Caco-2 (cell line): ENCODE data around the gene PID1. TPM values are rescaled to one million over a fixed set of nuclear protein-coding genes. Genes with fewer than 3 reads are reported as not detected.

Experiments used
- BruUV-seq: library from RNA; stranded (reverse); fragments of 400-500 nt; replicated peaks from 2 replicates; lab custom pipeline; 2021; lab: Mats Ljungman, UMichigan
- CTCF ChIA-PET: fragments of 300-600 bp; sonication (Branson Sonifier 250); formaldehyde crosslinking; loops from one replicate; lab custom pipeline; 2022; ENCODE audit warnings: antibody characterized with exemption; lab: Charles Lee
- POLR2A ChIA-PET: fragments of 300-600 bp; sonication (Branson Sonifier 250); formaldehyde crosslinking; loops from one replicate; lab custom pipeline; 2022; ENCODE audit warnings: antibody characterized with exemption; lab: Charles Lee
- DNase-seq, 2 experiments: peaks; one replicate each; pipeline versions ENCODE4 v3.0.0 to v3.0.0-alpha.2; 2020 to 2022
- H3K27me3 ChIP-seq: replicated peaks from 2 replicates; pipeline ENCODE4 v1.6.0; 2011; ENCODE audit warnings: low read length; ENCODE audit not compliant: control insufficient read depth, insufficient read depth
- H3K36me3 ChIP-seq: 2 replicates; pipeline ENCODE4 v1.5.1; 2011; ENCODE audit warnings: low read length; ENCODE audit not compliant: control insufficient read depth, insufficient read depth
- H3K4me1 ChIP-seq: fragments of 250-450 bp; sonication (Bioruptor Pico); 2 replicates; pipeline ENCODE4 v1.5.1; 2020; ENCODE audit warnings: mild to moderate bottlenecking
- H3K4me3 ChIP-seq: 2 replicates; pipeline ENCODE4 v1.5.1; 2011; ENCODE audit warnings: low read depth, mild to moderate bottlenecking, control low read depth, low read length
- H3K9me3 ChIP-seq: fragments of 250-450 bp; sonication (Bioruptor Pico); 2 replicates; pipeline ENCODE4 v1.5.1; 2020; ENCODE audit warnings: mild to moderate bottlenecking, moderate library complexity
- H3K27ac Mint-ChIP-seq: one replicate; pipeline ENCODE4 v1.8.0; 2022; ENCODE audit warnings: mixed read lengths; ENCODE audit not compliant: unreplicated experiment
- H3K27me3 Mint-ChIP-seq: one replicate; pipeline ENCODE4 v1.8.0; 2022; ENCODE audit warnings: mixed read lengths; ENCODE audit not compliant: insufficient read depth, unreplicated experiment
- H3K36me3 Mint-ChIP-seq: one replicate; pipeline ENCODE4 v1.8.0; 2022; ENCODE audit warnings: mild to moderate bottlenecking, mixed read lengths; ENCODE audit not compliant: insufficient read depth, unreplicated experiment
- H3K4me1 Mint-ChIP-seq: one replicate; pipeline ENCODE4 v1.8.0; 2022; ENCODE audit warnings: low read depth, mixed read lengths; ENCODE audit not compliant: unreplicated experiment
- H3K4me3 Mint-ChIP-seq: one replicate; pipeline ENCODE4 v1.8.0; 2022; ENCODE audit warnings: mild to moderate bottlenecking, moderate library complexity, mixed read lengths; ENCODE audit not compliant: unreplicated experiment
- H3K9me3 Mint-ChIP-seq: one replicate; pipeline ENCODE4 v1.8.0; 2022; ENCODE audit warnings: mixed read lengths; ENCODE audit not compliant: unreplicated experiment
- intact Hi-C: fragments of 100-400 bp; cut with micrococcal nuclease; formaldehyde crosslinking; loops from one replicate; pipeline ENCODE4 v1.10.0; 2022; ENCODE audit not compliant: unreplicated experiment
- total RNA-seq: library from RNA; stranded (reverse); gene quantifications from 2 replicates; pipeline ENCODE4 v1.2.3, GENCODE V29; 2022
- TF ChIP-seq, protein P1 (sequence below), 2 experiments: fragments of 200-600 bp in 1 of 2; IDR thresholded peaks; 1 replicate in 1 of 2; 2 replicates in 1 of 2; pipeline versions ENCODE4 v1.5.1 to v1.8.0; 2011 to 2022; ENCODE audit warnings: antibody characterized with exemption in 1 of 2, control low read depth in 1 of 2, inconsistent platforms in 1 of 2, low read depth in 1 of 2, low read length in 1 of 2, mild to moderate bottlenecking in 1 of 2, moderate library complexity in 1 of 2; ENCODE audit not compliant: insufficient read depth in 1 of 2, severe bottlenecking in 1 of 2, unreplicated experiment in 1 of 2

PID1 gene
- total RNA-seq, 1 experiment from 2014 or later: 9.8 TPM

DNA sequence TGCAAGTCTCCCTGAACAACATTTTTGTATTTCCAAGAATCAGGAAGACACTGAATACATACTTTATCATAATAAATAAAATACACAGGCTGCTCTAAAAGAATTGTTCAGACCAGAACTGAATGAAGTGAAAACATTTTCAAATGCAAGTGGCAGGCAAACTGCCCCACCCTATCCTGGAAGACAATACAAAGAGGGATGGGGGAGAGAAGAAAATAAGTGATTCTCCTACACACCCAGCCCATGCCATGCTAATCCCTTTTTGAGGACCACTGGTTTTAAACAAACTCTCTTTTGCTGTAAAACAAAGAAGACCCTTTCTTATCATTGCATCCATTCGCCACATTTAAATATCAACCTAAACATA is 95.6 kb downstream of the PID1 start:
- Mint-ChIP-seq H3K27ac (no peak overlapping the region), H3K4me1 (peaks cover 30% of the 10 kb centered on the region), H3K4me3 (no peak overlapping the region), H3K9me3 (peaks cover 9% of the 10 kb centered on the region), H3K36me3 (no peaks in the 10 kb centered on the region), H3K27me3 (no peaks in the 10 kb centered on the region)
- Histone ChIP-seq H3K27me3 (no peaks in the 10 kb centered on the region), H3K4me1 (peaks cover 18% of the 10 kb centered on the region; the same call in 1 of the 2 replicates), H3K4me3 (no peak overlapping the region), H3K9me3 (no peaks in the 10 kb centered on the region), H3K36me3 (no peaks in the 10 kb centered on the region)
- CTCF ChIA-PET: no interaction called here
- intact Hi-C loops: no loop called here
- BruUV-seq: no TSS peak
- TF ChIP-seq, protein P1, sequence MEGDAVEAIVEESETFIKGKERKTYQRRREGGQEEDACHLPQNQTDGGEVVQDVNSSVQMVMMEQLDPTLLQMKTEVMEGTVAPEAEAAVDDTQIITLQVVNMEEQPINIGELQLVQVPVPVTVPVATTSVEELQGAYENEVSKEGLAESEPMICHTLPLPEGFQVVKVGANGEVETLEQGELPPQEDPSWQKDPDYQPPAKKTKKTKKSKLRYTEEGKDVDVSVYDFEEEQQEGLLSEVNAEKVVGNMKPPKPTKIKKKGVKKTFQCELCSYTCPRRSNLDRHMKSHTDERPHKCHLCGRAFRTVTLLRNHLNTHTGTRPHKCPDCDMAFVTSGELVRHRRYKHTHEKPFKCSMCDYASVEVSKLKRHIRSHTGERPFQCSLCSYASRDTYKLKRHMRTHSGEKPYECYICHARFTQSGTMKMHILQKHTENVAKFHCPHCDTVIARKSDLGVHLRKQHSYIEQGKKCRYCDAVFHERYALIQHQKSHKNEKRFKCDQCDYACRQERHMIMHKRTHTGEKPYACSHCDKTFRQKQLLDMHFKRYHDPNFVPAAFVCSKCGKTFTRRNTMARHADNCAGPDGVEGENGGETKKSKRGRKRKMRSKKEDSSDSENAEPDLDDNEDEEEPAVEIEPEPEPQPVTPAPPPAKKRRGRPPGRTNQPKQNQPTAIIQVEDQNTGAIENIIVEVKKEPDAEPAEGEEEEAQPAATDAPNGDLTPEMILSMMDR (IDR thresholded peaks at IDR 0.05; ENCODE audit: insufficient read depth in 1 of 2, low read depth in 1 of 2, low read length in 1 of 2, severe bottlenecking in 1 of 2, unreplicated experiment in 1 of 2): no peak
- DNase-seq: no peak
- POLR2A ChIA-PET: no interaction called here

DNA sequence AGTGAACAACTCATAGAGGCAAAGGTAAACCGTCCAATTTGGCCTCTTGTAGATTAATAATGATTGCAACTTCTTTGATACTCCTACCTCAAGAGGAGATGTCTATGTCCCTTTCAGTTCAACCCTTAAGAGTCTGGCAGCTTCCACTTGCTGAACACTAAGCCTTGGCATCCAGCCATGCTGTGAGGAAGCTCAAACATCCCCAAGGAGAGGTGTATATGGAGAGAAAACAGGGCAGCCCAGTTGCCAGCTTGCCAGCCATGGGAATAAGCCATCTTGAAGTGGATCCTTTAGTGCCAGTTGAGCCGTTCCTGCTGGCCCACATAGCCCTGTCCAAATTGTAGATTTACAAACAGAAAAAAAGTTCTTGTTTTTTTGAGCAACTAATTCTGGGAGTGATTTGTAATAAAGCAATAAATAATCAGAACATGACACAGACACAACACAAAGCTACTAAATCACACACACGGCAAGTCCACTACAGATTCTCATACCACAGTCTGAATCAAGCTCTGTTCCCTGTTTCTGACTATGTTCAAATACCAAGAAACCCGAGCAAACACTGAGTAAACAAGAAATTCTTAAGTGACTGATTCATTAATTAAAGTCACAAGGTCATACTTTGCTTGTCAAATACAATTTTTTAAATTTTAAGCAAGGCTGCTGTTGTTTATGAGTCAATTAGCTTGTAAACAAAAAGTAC is 96.1 kb downstream of the PID1 start:
- Histone ChIP-seq H3K36me3 (no peaks in the 10 kb centered on the region), H3K27me3 (no peaks in the 10 kb centered on the region), H3K9me3 (no peaks in the 10 kb centered on the region), H3K4me3 (no peak overlapping the region), H3K4me1 (peaks cover 15% of the 10 kb centered on the region; the same call in 1 of the 2 replicates)
- Mint-ChIP-seq H3K4me1 (peaks cover 30% of the 10 kb centered on the region), H3K27ac (no peak overlapping the region), H3K9me3 (peaks cover 9% of the 10 kb centered on the region), H3K36me3 (no peaks in the 10 kb centered on the region), H3K27me3 (no peaks in the 10 kb centered on the region), H3K4me3 (no peak overlapping the region)
- BruUV-seq: no TSS peak
- ChIA-PET CTCF (no interaction called here), POLR2A (no interaction called here)
- intact Hi-C loops: no loop called here
- DNase-seq: no peak
- TF ChIP-seq, protein P1 (IDR thresholded peaks at IDR 0.05; ENCODE audit: insufficient read depth in 1 of 2, low read depth in 1 of 2, low read length in 1 of 2, severe bottlenecking in 1 of 2, unreplicated experiment in 1 of 2): no peak

DNA sequence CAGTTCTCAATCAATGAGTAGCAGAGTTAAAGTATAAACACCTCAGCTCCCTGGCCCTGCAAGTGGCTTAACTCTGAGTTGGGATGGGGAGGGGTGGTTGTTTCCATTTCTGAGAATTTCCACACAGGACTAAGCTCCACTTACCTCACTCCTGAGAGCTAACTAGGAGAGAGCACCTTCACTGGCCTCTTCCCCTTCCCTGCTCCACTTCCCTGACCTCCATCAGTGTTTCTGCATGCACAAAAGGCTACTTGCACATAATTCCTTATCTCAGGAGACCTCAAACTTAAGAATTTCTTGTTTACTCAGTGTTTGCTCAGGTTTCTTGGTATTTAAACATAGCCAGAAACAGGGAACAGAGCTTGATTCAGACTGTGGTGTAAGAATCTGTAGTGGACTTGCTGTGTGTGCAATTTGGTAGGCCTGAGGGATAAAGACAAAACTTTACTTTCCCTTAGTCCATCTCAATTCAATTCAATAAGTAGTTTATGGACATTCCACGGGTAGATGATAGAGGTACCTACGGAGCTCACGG is 97.2 kb downstream of the PID1 start:
- Histone ChIP-seq H3K27me3 (no peaks in the 10 kb centered on the region), H3K36me3 (no peaks in the 10 kb centered on the region), H3K4me1 (peaks cover 7% of the 10 kb centered on the region; the same call in 1 of the 2 replicates), H3K9me3 (no peaks in the 10 kb centered on the region), H3K4me3 (no peak overlapping the region)
- peaks cover 9% of the 10 kb centered on the region for H3K9me3 Mint-ChIP-seq
- DNase-seq: no peak
- intact Hi-C loops: no loop called here
- H3K27me3 Mint-ChIP-seq: no peaks in the 10 kb centered on the region
- no peak overlapping the region for H3K4me3 Mint-ChIP-seq
- no TSS peak for BruUV-seq
- peaks cover 21% of the 10 kb centered on the region for H3K4me1 Mint-ChIP-seq
- TF ChIP-seq, protein P1 (IDR thresholded peaks at IDR 0.05; ENCODE audit: insufficient read depth in 1 of 2, low read depth in 1 of 2, low read length in 1 of 2, severe bottlenecking in 1 of 2, unreplicated experiment in 1 of 2): no peak
- POLR2A ChIA-PET: no interaction called here
- no peak overlapping the region for H3K27ac Mint-ChIP-seq
- CTCF ChIA-PET: no interaction called here
- H3K36me3 Mint-ChIP-seq: no peaks in the 10 kb centered on the region
